Endothelial cell of umbilical vein (primary cell): ENCODE data around the gene CS. TPM values are rescaled to one million over a fixed set of nuclear protein-coding genes. Genes with fewer than 3 reads are reported as not detected.

Source experiments
- BruUV-seq: library from RNA; stranded (reverse); fragments of 400-500 nt; replicated peaks from 2 replicates; lab custom pipeline; 2021; lab: Mats Ljungman, UMichigan
- CTCF ChIA-PET: fragments of 300-600, 350-600 bp; sonication (Branson Sonifier 250); formaldehyde crosslinking; loops from one replicate; lab custom pipeline; 2021; ENCODE audit warnings: antibody characterized with exemption, inconsistent platforms; lab: Charles Lee
- POLR2A ChIA-PET: fragments of 300-600, 350-600 bp; sonication (Branson Sonifier 250); formaldehyde crosslinking; loops from one replicate; lab custom pipeline; 2021; ENCODE audit warnings: antibody characterized with exemption, inconsistent platforms; lab: Charles Lee
- DNase-seq: peaks from one replicate; pipeline ENCODE4 v3.0.0-alpha.2; 2011; ENCODE audit warnings: low read depth, low spot score
- FAIRE-seq: peaks from 2 replicates; lab custom pipeline; 2011; peaks lifted over from hg19 to GRCh38; lab: Jason Lieb, UNC
- H2AFZ ChIP-seq: 2 replicates; pipeline ENCODE4 v1.6.0; 2012; ENCODE audit warnings: low read depth, low read length, control low read depth, inconsistent platforms
- H3K27ac ChIP-seq: 2 replicates; pipeline ENCODE4 v1.5.1; 2011; ENCODE audit warnings: low read depth, mild to moderate bottlenecking, control low read depth, low read length, moderate library complexity; ENCODE audit not compliant: insufficient read depth
- H3K27me3 ChIP-seq, 2 experiments: 2 replicates each; pipeline versions ENCODE4 v1.6.0 to v1.6.1; 2011; ENCODE audit warnings: low read length in 2 of 2, mixed read lengths in 1 of 2; ENCODE audit not compliant: control insufficient read depth in 2 of 2, insufficient read depth in 2 of 2
- H3K36me3 ChIP-seq, 2 experiments: 2 replicates in 1 of 2; 3 replicates in 1 of 2; pipeline ENCODE4 v1.5.1; 2011; ENCODE audit warnings: low read length in 2 of 2, mild to moderate bottlenecking in 1 of 2, moderate library complexity in 1 of 2; ENCODE audit not compliant: control insufficient read depth in 2 of 2, insufficient read depth in 2 of 2; ENCODE audit errors: extremely low read depth in 1 of 2
- H3K4me1 ChIP-seq: 3 replicates; pipeline ENCODE4 v1.5.1; 2011; ENCODE audit warnings: mild to moderate bottlenecking, low read length; ENCODE audit not compliant: control insufficient read depth, insufficient read depth; ENCODE audit errors: extremely low read depth
- H3K4me2 ChIP-seq: 2 replicates; pipeline ENCODE4 v1.6.1; 2011; ENCODE audit warnings: low read length, control low read depth, mixed read lengths; ENCODE audit not compliant: insufficient read depth
- H3K4me3 ChIP-seq, 3 experiments: fragments of 200-600 bp in 1 of 3; sonication (generic), shearing (Covaris generic) in 1 of 3; replicated peaks in 1 of 3; 2 replicates each; pipeline ENCODE4 v1.5.1; 2011 to 2016; ENCODE audit warnings: control low read depth in 3 of 3, low read length in 3 of 3, mild to moderate bottlenecking in 2 of 3, inconsistent platforms in 1 of 3, low read depth in 1 of 3, moderate library complexity in 1 of 3; ENCODE audit not compliant: insufficient read depth in 1 of 3
- H3K79me2 ChIP-seq: 2 replicates; pipeline ENCODE4 v1.6.0; 2012; ENCODE audit warnings: low read length, inconsistent platforms; ENCODE audit not compliant: control insufficient read depth, insufficient read depth
- H3K9ac ChIP-seq: replicated peaks from 2 replicates; pipeline ENCODE3; 2011; ENCODE audit warnings: low read length, control low read depth; ENCODE audit not compliant: insufficient read depth; ENCODE audit errors: extremely low read depth
- H3K9me1 ChIP-seq: replicated peaks from 3 replicates; pipeline ENCODE4 v1.6.0; 2011; ENCODE audit warnings: mild to moderate bottlenecking, low read length; ENCODE audit not compliant: control insufficient read depth, insufficient read depth; ENCODE audit errors: extremely low read depth
- H3K9me3 ChIP-seq: replicated peaks from 2 replicates; pipeline ENCODE4 v1.5.1; 2012; ENCODE audit warnings: low read length, inconsistent platforms; ENCODE audit not compliant: control insufficient read depth, insufficient read depth
- H4K20me1 ChIP-seq: replicated peaks from 2 replicates; pipeline ENCODE3; 2011; ENCODE audit warnings: mild to moderate bottlenecking, low read length; ENCODE audit not compliant: control insufficient read depth, insufficient read depth; ENCODE audit errors: extremely low read depth
- CTCF ChIP-seq, 2 donors: IDR thresholded peaks; 1 replicate in 1 of 2; 2 replicates in 1 of 2; pipeline ENCODE4 v1.5.1; 2011; ENCODE audit warnings: low read length in 2 of 2, mild to moderate bottlenecking in 2 of 2, moderate library complexity in 2 of 2, control low read depth in 1 of 2, inconsistent platforms in 1 of 2, low read depth in 1 of 2; ENCODE audit not compliant: insufficient read depth in 1 of 2; ENCODE audit errors: extremely low read depth in 1 of 2
- EZH2 ChIP-seq: IDR thresholded peaks from 2 replicates; pipeline ENCODE4 v1.6.1; 2012; ENCODE audit warnings: borderline replicate concordance, low read depth, mild to moderate bottlenecking, moderate library complexity, low read length, inconsistent platforms; ENCODE audit not compliant: severe bottlenecking
- FOS ChIP-seq: IDR thresholded peaks from 2 replicates; pipeline ENCODE4 v1.6.1; 2011; ENCODE audit warnings: mild to moderate bottlenecking, low read length, moderate library complexity, borderline replicate concordance; ENCODE audit not compliant: insufficient read depth
- GATA2 ChIP-seq: IDR thresholded peaks from 2 replicates; pipeline ENCODE4 v1.7.0; 2011; ENCODE audit warnings: low read depth, mild to moderate bottlenecking, moderate library complexity, mixed read lengths, low read length; ENCODE audit not compliant: insufficient read length, insufficient read depth
- JUN ChIP-seq: IDR thresholded peaks from 2 replicates; pipeline ENCODE4 v1.6.1; 2011; ENCODE audit warnings: borderline replicate concordance, low read depth; ENCODE audit not compliant: insufficient read length, insufficient read depth
- MAX ChIP-seq: IDR thresholded peaks from 2 replicates; pipeline ENCODE4 v1.6.1; 2011; ENCODE audit not compliant: insufficient read depth, insufficient read length
- MYC ChIP-seq: IDR thresholded peaks from one replicate; pipeline ENCODE4 v1.6.1; 2011; ENCODE audit warnings: mild to moderate bottlenecking, low read depth, low read length
- POLR2A ChIP-seq: IDR thresholded peaks from 2 replicates; pipeline ENCODE4 v1.6.1; 2012; ENCODE audit warnings: low read depth, mild to moderate bottlenecking, control low read depth, low read length
- POLR2AphosphoS5 ChIP-seq: IDR thresholded peaks from 2 replicates; pipeline ENCODE4 v1.6.1; 2012; ENCODE audit warnings: low read depth, mild to moderate bottlenecking, control low read depth, low read length, moderate library complexity; ENCODE audit not compliant: insufficient read depth
- dilution Hi-C: fragments of 300-500 bp; cut with MboI; formaldehyde crosslinking; loops from one replicate; pipeline ENCODE4 v1.15.0; 2019; ENCODE audit warnings: low sequenced_read_pairs; ENCODE audit not compliant: extremely low pct_ligation_motif_present
- intact Hi-C: fragments of 100-400 bp; cut with micrococcal nuclease; formaldehyde crosslinking; loops from one replicate; pipeline ENCODE4 v1.10.0; 2022
- polyA plus RNA-seq, 4 experiments: library from polyadenylated mRNA; depleted of rRNA in 3 of 4; stranded (reverse) in 3 of 4; unstranded in 1 of 4; fragments of >200 nt; gene quantifications; 2 replicates each; pipeline versions ENCODE4 v1.2.1 to v1.2.3, GENCODE V29; 2011 to 2012; ENCODE audit warnings: missing spikeins in 1 of 4
- total RNA-seq: library from RNA; stranded (reverse); gene quantifications from 2 replicates; pipeline ENCODE4 v1.2.3, GENCODE V29; 2021

Gene CS
- total and polyA plus RNA-seq, 2 donors (not counting 3 experiments of a cell fraction or from before 2014, with no cell fraction given), result 129 to 312 TPM

GRCh38 chr12:56311003-56311402, 10.9 kb upstream of the CS start:
- Histone ChIP-seq H3K27me3 (no peaks in the 10 kb centered on the region), H3K9ac (no peak overlapping the region), H4K20me1 (no peaks in the 10 kb centered on the region), H3K9me1 (no peaks in the 10 kb centered on the region), H3K4me2 (no peak overlapping the region), H3K4me1 (peaks cover 9% of the 10 kb centered on the region), H3K79me2 (peaks cover 13% of the 10 kb centered on the region), H3K9me3 (no peaks in the 10 kb centered on the region), H3K27ac (no peak overlapping the region), H3K4me3 (no peak overlapping the region), H3K36me3 (peaks cover 8 to 10% of the 10 kb centered on the region in 2 experiments), H2AFZ (no peak overlapping the region)
- dilution Hi-C loops (no loop called here), intact Hi-C loops (no loop called here)
- no peak for FAIRE-seq
- ChIA-PET POLR2A (no interaction called here), CTCF (interaction anchor here (1.5 kb wide), 1 partner anchor 122 kb away, joined by 4 read pairs; the partner anchor contains the start of gene SMARCC2)
- no TSS peak for BruUV-seq
- DNase-seq, result no peak
- TF ChIP-seq JUN (no peak), MAX (no peak), CTCF (IDR thresholded peaks at IDR 0.05; ENCODE audit: extremely low read depth in 1 of 2, insufficient read depth in 1 of 2, low read depth in 1 of 2, low read length in 2 of 2) (no peak), GATA2 (no peak), POLR2A (no peak), EZH2 (no peak), MYC (no peak), POLR2AphosphoS5 (no peak), FOS (no peak)
